HG03571 (cell line): ENCODE results near the gene GAB2.

ENCODE experiments used
- ATAC-seq: cut with Tn5 transposase; IDR thresholded peaks from one replicate; pipeline ENCODE4 v1.9.1; 2021; ENCODE audit not compliant: unreplicated experiment

GAB2 gene

DNA sequence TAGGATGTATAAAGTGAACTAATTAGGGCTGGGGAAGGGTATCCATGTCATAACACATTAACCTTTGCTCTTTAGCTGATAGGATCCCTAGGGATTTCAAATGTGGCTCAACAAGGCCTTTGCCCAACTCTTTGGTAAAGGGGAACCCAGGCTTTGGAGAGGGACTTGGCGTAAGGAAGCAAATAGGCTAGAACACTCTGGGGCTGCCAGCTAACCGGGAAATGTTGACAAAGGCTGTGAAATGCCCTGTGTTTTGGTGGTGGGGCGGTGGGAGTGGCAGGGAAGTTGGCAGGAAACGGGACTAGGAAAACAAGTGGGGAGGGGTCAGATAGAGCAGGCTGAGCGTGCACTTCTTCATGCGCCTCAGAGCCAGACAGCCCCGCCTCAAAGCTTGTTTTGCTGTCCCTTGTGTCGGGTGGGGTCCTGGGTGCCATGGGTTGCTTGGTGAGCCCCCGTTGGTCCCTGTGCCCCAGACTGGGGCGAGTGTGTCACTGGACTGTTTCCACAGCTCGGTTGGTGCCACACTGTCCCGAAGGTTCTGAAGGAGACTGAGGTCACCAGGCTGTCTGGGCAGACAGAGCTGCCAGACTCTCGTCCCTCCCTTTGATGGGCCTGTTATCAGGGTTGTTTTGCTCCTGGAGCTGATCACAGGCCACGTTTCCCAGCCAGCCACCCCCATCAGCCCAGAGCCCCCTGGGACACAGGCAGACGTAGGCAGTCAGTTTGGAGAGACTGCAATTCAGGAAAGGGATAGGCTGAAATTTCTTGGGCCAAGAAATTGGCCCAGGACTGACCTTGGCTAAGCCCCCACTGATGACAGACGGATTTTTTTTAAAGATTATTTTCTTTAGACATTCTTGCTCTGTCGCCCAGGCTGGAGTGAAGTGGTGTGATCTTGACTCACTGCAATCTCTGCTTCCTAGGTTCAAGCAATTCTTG, 248.8 kb downstream of the GAB2 start:
- ATAC-seq, result no peak

DNA sequence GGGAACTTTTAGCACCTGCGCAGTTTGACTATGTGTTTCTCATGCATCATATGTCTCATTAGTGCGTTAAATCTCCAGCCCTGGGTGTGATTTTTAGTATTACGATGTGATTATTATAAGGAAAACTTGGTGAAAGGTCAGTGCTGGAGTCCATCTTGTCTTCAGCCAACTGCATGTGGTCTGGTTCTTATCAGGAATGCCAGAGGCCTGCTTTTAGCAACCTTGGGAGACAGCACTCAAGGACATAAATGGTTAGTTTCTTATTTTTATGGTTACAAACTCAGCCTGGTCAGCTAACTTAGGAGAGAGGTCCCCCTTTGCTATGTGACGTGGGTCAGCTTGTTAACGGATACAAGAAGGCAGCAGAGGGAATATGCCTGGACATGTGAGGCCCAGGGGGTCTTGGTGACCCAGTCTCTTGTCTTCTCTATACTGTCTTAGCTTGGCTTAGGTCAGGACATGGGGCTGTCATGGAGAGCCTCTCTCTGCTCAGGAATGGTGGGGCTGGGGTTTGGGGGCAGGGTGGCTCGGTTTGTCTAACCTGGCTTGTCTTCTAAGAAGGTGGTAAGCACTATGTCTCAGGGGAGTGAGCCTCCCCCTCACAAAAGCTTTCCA, 250.7 kb downstream of the GAB2 start:
- ATAC-seq, result no peak
